Natural killer cell (primary cell): ENCODE measurements around the gene IFITM5. TPM values are rescaled to one million over a fixed set of nuclear protein-coding genes. Genes with fewer than 3 reads are reported as not detected.

ENCODE experiments used
- ATAC-seq, 3 donors: fragments of 150-1000 bp in 2 of 3; fragments of 200-7000 bp in 1 of 3; cut with Tn5 transposase; 1 replicate in 1 of 3; 2 replicates in 2 of 3; pipeline ENCODE4 v1.10.0; 2021; ENCODE audit warnings: mild to moderate bottlenecking in 2 of 3, moderate library complexity in 2 of 3
- DNase-seq, 2 donors: peaks; one replicate each; pipeline versions ENCODE4 v3.0.0 to v3.0.0-alpha.2; 2013 to 2021; ENCODE audit warnings: mixed read lengths in 1 of 2
- H3K27ac ChIP-seq: one replicate; pipeline ENCODE4 v1.5.1; 2013; ENCODE audit warnings: mild to moderate bottlenecking, low read length
- H3K27me3 ChIP-seq: one replicate; pipeline ENCODE4 v1.6.1; 2013; ENCODE audit warnings: low read length; ENCODE audit not compliant: control insufficient read depth, insufficient read depth
- H3K36me3 ChIP-seq: one replicate; pipeline ENCODE4 v1.6.1; 2013; ENCODE audit warnings: low read length; ENCODE audit not compliant: control insufficient read depth, insufficient read depth
- H3K4me1 ChIP-seq: one replicate; pipeline ENCODE4 v1.6.1; 2013; ENCODE audit warnings: low read length; ENCODE audit not compliant: control insufficient read depth, insufficient read depth
- H3K4me3 ChIP-seq: one replicate; pipeline ENCODE4 v1.5.1; 2013; ENCODE audit warnings: low read length
- H3K9me3 ChIP-seq: one replicate; pipeline ENCODE4 v1.6.1; 2013; ENCODE audit warnings: low read length; ENCODE audit not compliant: control insufficient read depth, insufficient read depth
- H3K27ac Mint-ChIP-seq, 2 donors: one replicate each; pipeline ENCODE4 v1.8.0; 2022; ENCODE audit warnings: mild to moderate bottlenecking in 2 of 2, mixed read lengths in 2 of 2, moderate library complexity in 1 of 2
- H3K27me3 Mint-ChIP-seq, 2 donors: one replicate each; pipeline ENCODE4 v1.8.0; 2022; ENCODE audit warnings: low read depth in 2 of 2, mixed read lengths in 2 of 2
- H3K36me3 Mint-ChIP-seq: one replicate; pipeline ENCODE4 v1.8.0; 2022; ENCODE audit warnings: mixed read lengths
- H3K4me1 Mint-ChIP-seq, 2 donors: one replicate each; pipeline ENCODE4 v1.8.0; 2022; ENCODE audit warnings: mixed read lengths in 2 of 2
- H3K4me3 Mint-ChIP-seq: one replicate; pipeline ENCODE4 v1.8.0; 2022; ENCODE audit warnings: mild to moderate bottlenecking, moderate library complexity, mixed read lengths
- H3K9me3 Mint-ChIP-seq, 2 donors: one replicate each; pipeline ENCODE4 v1.8.0; 2022; ENCODE audit warnings: mixed read lengths in 2 of 2
- WGBS: methylation state at CpG from one replicate; pipeline ENCODE4 v1.1.7; 2013; ENCODE audit warnings: missing lambda C conversion rate; ENCODE audit not compliant: insufficient coverage; 5-methylcytosine and 5-hydroxymethylcytosine counted together
- intact Hi-C: fragments of 100-400 bp; cut with micrococcal nuclease; formaldehyde crosslinking; loops from one replicate; pipeline ENCODE4 v1.14.2; 2022
- total RNA-seq, 4 donors: library from RNA; stranded (reverse); fragments of 120-200 nt in 1 of 4; gene quantifications; one replicate each; pipeline versions ENCODE4 v1.2.3 to v1.2.4, GENCODE V29; 2013 to 2022
- TF ChIP-seq, protein P1 (sequence below): fragments of 200-600 bp; IDR thresholded peaks from one replicate; pipeline ENCODE4 v1.8.0; 2022; ENCODE audit warnings: antibody characterized with exemption

IFITM5 gene
- total RNA-seq, 3 donors from 2014 or later (not counting 1 experiment from before 2014, with no cell fraction given): not detected

DNA sequence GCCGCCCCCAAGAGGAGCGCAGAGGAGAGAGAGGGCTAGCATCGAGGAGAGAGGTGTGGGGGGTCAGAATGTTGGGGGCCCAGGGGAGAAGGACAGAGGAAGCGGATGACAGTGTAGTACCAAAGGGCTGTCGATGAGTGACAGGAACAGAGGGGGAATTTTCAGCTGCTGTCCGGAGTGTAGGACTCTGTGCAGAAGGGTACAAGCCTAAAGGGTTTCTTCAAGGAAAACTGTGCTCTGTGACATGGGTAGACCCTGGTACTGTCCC lies 26.5 kb downstream of the IFITM5 start:
- Histone ChIP-seq H3K4me3 (no peak overlapping the region), H3K36me3 (no peaks in the 10 kb centered on the region), H3K27ac (no peak overlapping the region), H3K4me1 (peaks cover 35% of the 10 kb centered on the region), H3K27me3 (no peaks in the 10 kb centered on the region), H3K9me3 (no peaks in the 10 kb centered on the region)
- WGBS: 94% methylated on average over 6 of the region's 6 CpGs
- TF ChIP-seq, protein P1, sequence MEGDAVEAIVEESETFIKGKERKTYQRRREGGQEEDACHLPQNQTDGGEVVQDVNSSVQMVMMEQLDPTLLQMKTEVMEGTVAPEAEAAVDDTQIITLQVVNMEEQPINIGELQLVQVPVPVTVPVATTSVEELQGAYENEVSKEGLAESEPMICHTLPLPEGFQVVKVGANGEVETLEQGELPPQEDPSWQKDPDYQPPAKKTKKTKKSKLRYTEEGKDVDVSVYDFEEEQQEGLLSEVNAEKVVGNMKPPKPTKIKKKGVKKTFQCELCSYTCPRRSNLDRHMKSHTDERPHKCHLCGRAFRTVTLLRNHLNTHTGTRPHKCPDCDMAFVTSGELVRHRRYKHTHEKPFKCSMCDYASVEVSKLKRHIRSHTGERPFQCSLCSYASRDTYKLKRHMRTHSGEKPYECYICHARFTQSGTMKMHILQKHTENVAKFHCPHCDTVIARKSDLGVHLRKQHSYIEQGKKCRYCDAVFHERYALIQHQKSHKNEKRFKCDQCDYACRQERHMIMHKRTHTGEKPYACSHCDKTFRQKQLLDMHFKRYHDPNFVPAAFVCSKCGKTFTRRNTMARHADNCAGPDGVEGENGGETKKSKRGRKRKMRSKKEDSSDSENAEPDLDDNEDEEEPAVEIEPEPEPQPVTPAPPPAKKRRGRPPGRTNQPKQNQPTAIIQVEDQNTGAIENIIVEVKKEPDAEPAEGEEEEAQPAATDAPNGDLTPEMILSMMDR: no peak
- ATAC-seq: no peak
- intact Hi-C loops: no loop called here
- no peak for DNase-seq
- no peak overlapping the region for H3K4me3 Mint-ChIP-seq
- peak overlapping the region in 1 of 2 donors; percentile 8 for H3K27ac Mint-ChIP-seq
- peaks cover 24 to 41% of the 10 kb centered on the region in 2 donors for H3K4me1 Mint-ChIP-seq
- no peaks in the 10 kb centered on the region for H3K36me3 Mint-ChIP-seq
- H3K27me3 Mint-ChIP-seq: peaks cover 0 to 7% of the 10 kb centered on the region in 2 donors
- H3K9me3 Mint-ChIP-seq: no peaks in the 10 kb centered on the region

DNA sequence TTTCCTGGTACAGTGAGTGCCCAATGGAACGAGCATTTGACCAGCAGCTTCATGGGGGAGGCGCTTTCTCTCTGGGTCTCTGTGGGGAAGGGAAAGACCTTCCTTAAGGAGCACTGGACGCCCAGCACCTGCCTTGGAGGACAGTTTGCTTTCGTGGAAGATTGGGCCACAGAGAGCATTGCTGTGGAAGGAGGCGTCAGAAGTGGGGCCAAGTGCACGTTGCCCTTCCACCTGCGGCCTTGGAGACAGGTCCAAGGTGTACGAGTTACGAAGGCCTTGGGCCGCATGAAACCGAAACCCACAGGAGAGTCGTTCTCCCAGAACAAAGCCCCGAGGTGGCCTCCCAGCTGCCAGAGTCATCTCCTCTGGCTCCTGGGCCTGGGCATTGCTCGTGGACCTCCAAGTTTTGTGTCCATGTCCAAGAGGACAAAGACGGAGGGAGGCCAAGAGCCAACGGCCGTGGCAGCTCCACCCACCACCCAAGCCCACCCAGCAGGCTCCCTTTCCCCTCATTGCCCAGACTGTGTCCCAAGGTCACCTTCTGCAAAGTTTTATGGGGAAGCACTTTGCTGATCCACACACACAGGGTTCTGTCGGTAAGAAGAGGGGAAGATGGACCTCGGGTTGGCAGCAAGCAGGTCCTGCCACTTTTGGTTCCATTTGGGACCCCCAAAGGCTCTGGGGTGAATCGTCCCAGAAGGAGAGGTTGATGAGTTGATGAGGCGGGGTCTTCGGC lies 27.0 kb downstream of the IFITM5 start:
- H3K27me3 Mint-ChIP-seq: peaks cover 0 to 4% of the 10 kb centered on the region in 2 donors
- H3K9me3 Mint-ChIP-seq: no peaks in the 10 kb centered on the region
- no peak for ATAC-seq
- no peaks in the 10 kb centered on the region for H3K36me3 ChIP-seq
- 91% methylated on average over 22 of the region's 22 CpGs for WGBS
- no peak overlapping the region for H3K27ac ChIP-seq
- H3K27me3 ChIP-seq: no peaks in the 10 kb centered on the region
- DNase-seq: no peak
- no peaks in the 10 kb centered on the region for H3K36me3 Mint-ChIP-seq
- no peak overlapping the region for H3K4me3 ChIP-seq
- intact Hi-C loops: no loop called here
- H3K4me1 ChIP-seq: peaks cover 35% of the 10 kb centered on the region
- H3K4me1 Mint-ChIP-seq: peaks cover 20 to 41% of the 10 kb centered on the region in 2 donors
- H3K4me3 Mint-ChIP-seq: no peak overlapping the region
- TF ChIP-seq, protein P1: no peak
- peak overlapping the region in 1 of 2 donors; percentile 47 for H3K27ac Mint-ChIP-seq
- no peaks in the 10 kb centered on the region for H3K9me3 ChIP-seq

DNA sequence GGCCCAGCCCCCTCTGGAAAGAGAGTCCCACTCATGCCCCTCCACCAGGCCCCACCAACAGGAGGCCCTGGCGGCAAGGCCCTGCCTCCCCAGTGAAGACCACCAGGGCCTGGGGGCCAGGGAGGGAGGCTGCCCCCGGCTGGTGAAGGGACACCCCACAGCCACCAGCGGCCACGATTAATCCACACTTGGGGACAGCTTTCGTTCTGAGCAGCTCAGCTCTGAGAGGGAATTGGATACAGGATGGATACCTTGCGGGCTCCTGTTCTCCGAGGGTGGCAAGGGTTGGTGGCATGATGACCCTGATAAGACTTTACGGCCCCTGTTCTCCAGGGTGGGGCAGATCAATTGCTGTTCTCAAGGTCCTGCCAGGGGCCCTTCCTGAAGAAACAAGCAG lies 28.0 kb downstream of the IFITM5 start:
- Histone ChIP-seq H3K27me3 (no peaks in the 10 kb centered on the region), H3K4me3 (no peak overlapping the region), H3K4me1 (peaks cover 39% of the 10 kb centered on the region), H3K27ac (no peak overlapping the region), H3K36me3 (no peaks in the 10 kb centered on the region), H3K9me3 (no peaks in the 10 kb centered on the region)
- TF ChIP-seq, protein P1: no peak
- ATAC-seq (no peak), DNase-seq (no peak)
- no peaks in the 10 kb centered on the region for H3K9me3 Mint-ChIP-seq
- WGBS: 97% methylated on average over 8 of the region's 8 CpGs
- H3K36me3 Mint-ChIP-seq: no peaks in the 10 kb centered on the region
- H3K27ac Mint-ChIP-seq: peak overlapping the region in 1 of 2 donors; percentile 47
- peaks cover 20 to 40% of the 10 kb centered on the region in 2 donors for H3K4me1 Mint-ChIP-seq
- H3K27me3 Mint-ChIP-seq: peaks cover 0 to 2% of the 10 kb centered on the region in 2 donors
- intact Hi-C loops: no loop called here
- no peak overlapping the region for H3K4me3 Mint-ChIP-seq
